Osteocyte (in vitro differentiated cells): ENCODE data around the gene ZDHHC17. TPM values are rescaled to one million over a fixed set of nuclear protein-coding genes. Genes with fewer than 3 reads are reported as not detected.

Experiments
- DNase-seq: peaks from one replicate; pipeline ENCODE4 v3.0.0; 2021; ENCODE audit warnings: mixed read lengths; ENCODE audit not compliant: unreplicated experiment; ENCODE audit errors: extremely low spot score
- H3K27ac Mint-ChIP-seq: one replicate; pipeline ENCODE4 v1.8.0; 2021; ENCODE audit warnings: mild to moderate bottlenecking, mixed read lengths; ENCODE audit not compliant: unreplicated experiment
- H3K27me3 Mint-ChIP-seq: one replicate; pipeline ENCODE4 v1.8.0; 2021; ENCODE audit warnings: mixed read lengths; ENCODE audit not compliant: unreplicated experiment
- H3K36me3 Mint-ChIP-seq: one replicate; pipeline ENCODE4 v1.8.0; 2021; ENCODE audit warnings: mixed read lengths; ENCODE audit not compliant: unreplicated experiment
- H3K4me1 Mint-ChIP-seq: one replicate; pipeline ENCODE4 v1.8.0; 2021; ENCODE audit warnings: mixed read lengths; ENCODE audit not compliant: unreplicated experiment
- H3K4me3 Mint-ChIP-seq: one replicate; pipeline ENCODE4 v1.8.0; 2021; ENCODE audit warnings: mild to moderate bottlenecking, moderate library complexity, mixed read lengths; ENCODE audit not compliant: unreplicated experiment
- H3K9me3 Mint-ChIP-seq: one replicate; pipeline ENCODE4 v1.8.0; 2021; ENCODE audit warnings: mixed read lengths; ENCODE audit not compliant: unreplicated experiment
- CTCF ChIP-seq: fragments of 200-600 bp; sonication (generic); IDR thresholded peaks from 2 replicates; pipeline ENCODE4 v1.5.0; 2021; ENCODE audit warnings: antibody characterized with exemption, mild to moderate bottlenecking, moderate library complexity
- total RNA-seq: library from RNA; stranded (reverse); gene quantifications from 2 replicates; pipeline ENCODE4 v1.2.1, GENCODE V29; 2021

ZDHHC17 gene
- total RNA-seq, 1 donor from 2014 or later = 44.3 TPM

- peak overlapping the region; percentile 39 for H3K27ac Mint-ChIP-seq
- DNase-seq = no peak
- H3K4me3 Mint-ChIP-seq = no peak overlapping the region
- H3K36me3 Mint-ChIP-seq = no peaks in the 10 kb centered on the region
- no peak for TF ChIP-seq CTCF
- H3K9me3 Mint-ChIP-seq = peaks cover 7% of the 10 kb centered on the region
- peaks cover 43% of the 10 kb centered on the region for H3K4me1 Mint-ChIP-seq
- no peaks in the 10 kb centered on the region for H3K27me3 Mint-ChIP-seq
Measured at GRCh38 chr12:76882367-76882766, 118.5 kb downstream of the ZDHHC17 start.

- Mint-ChIP-seq H3K4me1 (peaks cover 40% of the 10 kb centered on the region), H3K27me3 (no peaks in the 10 kb centered on the region), H3K9me3 (peaks cover 7% of the 10 kb centered on the region), H3K36me3 (no peaks in the 10 kb centered on the region), H3K27ac (no peak overlapping the region), H3K4me3 (no peak overlapping the region)
- DNase-seq = no peak
- no peak for TF ChIP-seq CTCF
Measured at GRCh38 chr12:76883151-76883550, 119.2 kb downstream of the ZDHHC17 start.

- H3K4me1 Mint-ChIP-seq = peaks cover 40% of the 10 kb centered on the region
- H3K4me3 Mint-ChIP-seq = no peak overlapping the region
- DNase-seq = no peak
- TF ChIP-seq CTCF = no peak
- no peaks in the 10 kb centered on the region for H3K36me3 Mint-ChIP-seq
- H3K27me3 Mint-ChIP-seq = no peaks in the 10 kb centered on the region
- peaks cover 7% of the 10 kb centered on the region for H3K9me3 Mint-ChIP-seq
- H3K27ac Mint-ChIP-seq = peak overlapping the region; percentile 3
Measured at GRCh38 chr12:76883811-76884210, 119.9 kb downstream of the ZDHHC17 start.

- Mint-ChIP-seq H3K4me3 (no peak overlapping the region), H3K27ac (no peak overlapping the region), H3K27me3 (peaks cover 6% of the 10 kb centered on the region), H3K4me1 (peaks cover 5% of the 10 kb centered on the region), H3K36me3 (no peaks in the 10 kb centered on the region), H3K9me3 (peaks cover 10% of the 10 kb centered on the region)
- DNase-seq = no peak
- no peak for TF ChIP-seq CTCF
Measured at GRCh38 chr12:76888775-76889174, 124.9 kb downstream of the ZDHHC17 start.

GRCh38 chr12:76890151-76891143, 126.5 kb downstream of the ZDHHC17 start:
- Mint-ChIP-seq H3K4me1 (no peaks in the 10 kb centered on the region), H3K4me3 (no peak overlapping the region), H3K9me3 (peaks cover 5% of the 10 kb centered on the region), H3K27ac (no peak overlapping the region), H3K27me3 (peaks cover 6% of the 10 kb centered on the region), H3K36me3 (peaks cover 2% of the 10 kb centered on the region)
- no peak for TF ChIP-seq CTCF
- no peak for DNase-seq
